ENCODE data around the gene BST1. TPM values are rescaled to one million over a fixed set of nuclear protein-coding genes. Genes with fewer than 3 reads are reported as not detected.

BST1 gene
- polyA plus RNA-seq, 3 donors, result 140 to 297 (median 266) TPM

GRCh38 chr4:15737255-15737654 is 34.4 kb downstream of the BST1 start:
- intact Hi-C loops (cut with micrococcal nuclease), result no loop called here
- H3K4me2 ChIP-seq (replicated peaks; ENCODE audit: extremely low read depth, low read length, poor library complexity, severe bottlenecking), result no peak overlapping the region
- 69% methylated on average over 2 of the region's 3 CpGs for WGBS (ENCODE audit: insufficient coverage)
- no peaks in the 10 kb centered on the region for H3K27me3 ChIP-seq (ENCODE audit: control insufficient read depth in 2 of 2, insufficient read depth in 2 of 2, low read length in 2 of 2)
- peaks cover 16 to 18% of the 10 kb centered on the region in 2 donors for H3K9me3 ChIP-seq (replicated peaks in 1 of 2; ENCODE audit: control insufficient read depth in 1 of 2, insufficient read depth in 1 of 2, low read length in 2 of 2)
- no peak for DNase-seq
- no peak overlapping the region for H2AFZ ChIP-seq (ENCODE audit: insufficient read depth, low read depth, low read length, poor library complexity, severe bottlenecking)
- H3K36me3 Mint-ChIP-seq, result peaks cover 79 to 92% of the 10 kb centered on the region in 2 donors
- no peaks in the 10 kb centered on the region for H3K79me2 ChIP-seq (ENCODE audit: insufficient read depth, low read length)
- H3K4me3 Mint-ChIP-seq, result no peak overlapping the region
- peaks cover 26 to 96% of the 10 kb centered on the region in 2 donors for H3K36me3 ChIP-seq (replicated peaks in 1 of 2; ENCODE audit: control insufficient read depth in 1 of 2, insufficient read depth in 2 of 2, low read length in 2 of 2)
- H3K9me3 Mint-ChIP-seq, result peaks cover 11 to 30% (median 23%) of the 10 kb centered on the region in 7 donors
- TF ChIP-seq CTCF (IDR thresholded peaks at IDR 0.05), result no peak
- H3K4me3 ChIP-seq (replicated peaks in 1 of 3; ENCODE audit: low read depth in 2 of 3, low read length in 3 of 3), result no peak overlapping the region
- peak overlapping the region in 2 of 7 donors; percentile 14 to 15 for H3K27ac Mint-ChIP-seq
- no peak overlapping the region for H3K27ac ChIP-seq (ENCODE audit: low read depth in 1 of 2, low read length in 2 of 2)
- H3K4me1 Mint-ChIP-seq, result peaks cover 19% of the 10 kb centered on the region
- H3K4me1 ChIP-seq (ENCODE audit: control insufficient read depth in 1 of 2, insufficient read depth in 2 of 2, low read length in 2 of 2), result peaks cover 0 to 4% of the 10 kb centered on the region in 2 donors
- H3K9ac ChIP-seq (ENCODE audit: insufficient read depth, low read length, poor library complexity, severe bottlenecking), result no peak overlapping the region
- H4K20me1 ChIP-seq (ENCODE audit: insufficient read depth, low read length), result peaks cover 26% of the 10 kb centered on the region
- H3K27me3 Mint-ChIP-seq (ENCODE audit: low read depth in 3 of 3), result no peaks in the 10 kb centered on the region

- Histone ChIP-seq H3K9ac (ENCODE audit: insufficient read depth, low read length, poor library complexity, severe bottlenecking) (no peak overlapping the region), H3K79me2 (ENCODE audit: insufficient read depth, low read length) (no peaks in the 10 kb centered on the region), H3K36me3 (replicated peaks in 1 of 2; ENCODE audit: control insufficient read depth in 1 of 2, insufficient read depth in 2 of 2, low read length in 2 of 2) (peaks cover 20 to 83% of the 10 kb centered on the region in 2 donors), H3K9me3 (replicated peaks in 1 of 2; ENCODE audit: control insufficient read depth in 1 of 2, insufficient read depth in 1 of 2, low read length in 2 of 2) (peaks cover 15 to 16% of the 10 kb centered on the region in 2 donors), H4K20me1 (ENCODE audit: insufficient read depth, low read length) (peaks cover 22% of the 10 kb centered on the region), H3K27ac (ENCODE audit: low read depth in 1 of 2, low read length in 2 of 2) (peak overlapping the region in 1 of 2 donors; percentile 39), H3K4me1 (ENCODE audit: control insufficient read depth in 1 of 2, insufficient read depth in 2 of 2, low read length in 2 of 2) (no peaks in the 10 kb centered on the region), H3K27me3 (ENCODE audit: control insufficient read depth in 2 of 2, insufficient read depth in 2 of 2, low read length in 2 of 2) (no peaks in the 10 kb centered on the region), H2AFZ (ENCODE audit: insufficient read depth, low read depth, low read length, poor library complexity, severe bottlenecking) (no peak overlapping the region), H3K4me2 (replicated peaks; ENCODE audit: extremely low read depth, low read length, poor library complexity, severe bottlenecking) (no peak overlapping the region), H3K4me3 (replicated peaks in 1 of 3; ENCODE audit: low read depth in 2 of 3, low read length in 3 of 3) (no peak overlapping the region)
- no peak for TF ChIP-seq CTCF (IDR thresholded peaks at IDR 0.05)
- Mint-ChIP-seq H3K27me3 (ENCODE audit: low read depth in 3 of 3) (no peaks in the 10 kb centered on the region), H3K9me3 (peaks cover 7 to 25% (median 15%) of the 10 kb centered on the region in 7 donors), H3K36me3 (peaks cover 75 to 87% of the 10 kb centered on the region in 2 donors), H3K4me3 (no peak overlapping the region), H3K27ac (peak overlapping the region in 4 of 7 donors; percentile 22 to 57 (median 34)), H3K4me1 (peaks cover 19% of the 10 kb centered on the region)
- DNase-seq, result peak in 1 of 3 donors; percentile 39
- WGBS (ENCODE audit: insufficient coverage), result 83% methylated on average over 1 of the region's 1 CpG
- intact Hi-C loops (cut with micrococcal nuclease), result no loop called here
These were observed 36.0 kb downstream of the BST1 start for GRCh38 chr4:15738877-15739276.
